Activated T-cell treated with anti-CD3 and anti-CD28 coated beads, Interleukin-2, amount 50 U/mL, for 72 hours (primary cell): ENCODE results near the gene NOB1. TPM values are rescaled to one million over a fixed set of nuclear protein-coding genes. Genes with fewer than 3 reads are reported as not detected.

Experiments used
- ATAC-seq, 2 donors: fragments of 150-1000 bp; cut with Tn5 transposase; replicated peaks in 1 of 2; 2 replicates each; pipeline ENCODE4 v1.10.0; 2021; ENCODE audit warnings: moderate library complexity in 2 of 2, mild to moderate bottlenecking in 1 of 2
- DNase-seq, 2 donors: peaks; one replicate each; pipeline ENCODE4 v3.0.0; 2021 to 2022; ENCODE audit warnings: mixed read lengths in 1 of 2
- H3K27ac Mint-ChIP-seq: one replicate; pipeline ENCODE4 v1.8.0; 2022; ENCODE audit warnings: mild to moderate bottlenecking, moderate library complexity, mixed read lengths
- H3K27me3 Mint-ChIP-seq: one replicate; pipeline ENCODE4 v1.8.0; 2022; ENCODE audit warnings: low read depth, mixed read lengths
- H3K36me3 Mint-ChIP-seq, 2 donors: one replicate each; pipeline ENCODE4 v1.8.0; 2022; ENCODE audit warnings: mixed read lengths in 2 of 2, mild to moderate bottlenecking in 1 of 2; ENCODE audit not compliant: insufficient read depth in 2 of 2
- H3K4me1 Mint-ChIP-seq: one replicate; pipeline ENCODE4 v1.8.0; 2022; ENCODE audit warnings: low read depth, mixed read lengths
- H3K4me3 Mint-ChIP-seq, 2 donors: one replicate each; pipeline ENCODE4 v1.8.0; 2022; ENCODE audit warnings: mild to moderate bottlenecking in 2 of 2, mixed read lengths in 2 of 2, moderate library complexity in 2 of 2
- H3K9me3 Mint-ChIP-seq, 2 donors: one replicate each; pipeline ENCODE4 v1.8.0; 2022; ENCODE audit warnings: mixed read lengths in 2 of 2
- total RNA-seq, 2 donors: library from RNA; stranded (reverse); gene quantifications; one replicate each; pipeline ENCODE4 v1.2.3, GENCODE V29; 2022

The NOB1 gene
- total RNA-seq, 2 donors from 2014 or later: 135 to 152 TPM

DNA sequence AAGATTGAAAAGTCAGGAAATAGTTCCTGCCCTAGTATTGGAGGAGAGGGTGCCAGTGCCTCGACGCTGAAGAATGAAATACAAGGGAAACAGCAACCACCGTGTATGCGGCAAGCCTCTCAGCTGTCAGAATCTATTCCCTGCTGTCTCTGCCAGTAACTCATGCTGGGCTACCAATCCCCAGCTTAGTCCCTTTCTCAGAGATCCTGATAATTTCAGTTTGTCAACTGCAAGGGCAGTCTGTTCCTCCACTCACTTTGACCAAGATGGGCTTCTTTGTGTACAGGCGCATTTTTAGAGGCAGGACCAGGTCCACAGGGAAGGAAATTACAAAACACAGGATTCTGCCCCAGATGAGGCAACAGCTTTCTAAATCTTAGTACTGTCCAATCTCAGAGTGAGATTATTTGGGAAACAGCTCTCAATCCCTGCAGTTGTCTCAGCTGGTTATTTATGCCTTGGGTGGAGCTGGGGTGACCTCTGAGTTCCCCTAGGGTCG is 29.7 kb downstream of the NOB1 start:
- no peaks in the 10 kb centered on the region for H3K36me3 Mint-ChIP-seq
- ATAC-seq: no peak
- peak overlapping the region; percentile 42 to 94 for H3K4me3 Mint-ChIP-seq
- DNase-seq: no peak
- no peaks in the 10 kb centered on the region for H3K27me3 Mint-ChIP-seq
- no peak overlapping the region for H3K27ac Mint-ChIP-seq
- H3K9me3 Mint-ChIP-seq: no peaks in the 10 kb centered on the region
- H3K4me1 Mint-ChIP-seq: peaks cover 50% of the 10 kb centered on the region

DNA sequence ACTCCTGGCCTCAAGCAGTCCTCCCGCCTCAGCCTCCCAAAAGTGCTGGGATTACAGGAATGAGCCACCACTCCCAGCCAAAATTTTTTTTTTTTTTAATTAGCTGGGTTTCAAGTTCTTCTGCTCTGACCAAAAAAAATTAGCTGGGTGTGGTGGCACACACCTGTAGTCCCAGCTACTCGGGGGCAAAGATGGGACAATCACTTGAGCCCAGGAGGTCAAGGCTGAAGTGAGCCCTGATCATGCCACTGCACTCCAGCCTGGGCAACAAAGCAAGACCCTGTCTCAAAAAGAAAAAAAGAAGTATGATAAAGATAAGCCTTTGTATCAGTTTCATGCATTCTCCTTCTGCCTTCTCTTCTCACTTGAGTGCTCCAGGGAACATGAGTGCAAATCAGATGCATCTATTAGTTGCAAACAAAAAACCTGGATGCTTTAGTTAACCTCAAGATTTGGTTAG is 30.3 kb downstream of the NOB1 start:
- no peak overlapping the region for H3K27ac Mint-ChIP-seq
- H3K4me3 Mint-ChIP-seq: no peak overlapping the region
- DNase-seq (no peak), ATAC-seq (no peak)
- no peaks in the 10 kb centered on the region for H3K36me3 Mint-ChIP-seq
- H3K27me3 Mint-ChIP-seq: no peaks in the 10 kb centered on the region
- peaks cover 50% of the 10 kb centered on the region for H3K4me1 Mint-ChIP-seq
- H3K9me3 Mint-ChIP-seq: no peaks in the 10 kb centered on the region

DNA sequence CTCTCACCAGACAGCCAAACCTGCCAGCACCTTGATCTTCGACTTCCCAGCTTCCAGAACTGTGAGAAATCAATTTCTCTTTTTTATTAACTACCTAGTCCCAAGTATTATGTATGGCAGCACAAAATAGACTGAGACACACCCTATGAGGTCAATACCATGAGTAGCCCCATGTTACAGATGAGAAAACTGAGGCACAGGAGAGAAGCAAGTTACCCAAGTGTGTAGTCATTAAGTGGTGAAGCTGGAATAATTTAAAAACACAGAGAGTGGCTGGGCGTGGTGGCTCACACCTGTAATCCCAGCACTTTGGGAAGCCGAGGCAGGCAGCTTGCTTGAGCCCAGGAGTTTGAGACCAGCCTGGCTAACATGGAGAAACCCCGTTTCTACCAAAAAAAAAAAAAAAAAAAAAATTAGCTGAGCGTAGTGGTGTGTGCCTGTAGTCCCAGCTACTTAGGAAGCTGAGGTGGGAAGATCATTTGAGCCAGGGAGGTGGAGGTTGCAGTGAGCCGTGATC is 33.2 kb downstream of the NOB1 start:
- Mint-ChIP-seq H3K4me3 (no peak overlapping the region), H3K4me1 (peaks cover 29% of the 10 kb centered on the region), H3K9me3 (no peaks in the 10 kb centered on the region), H3K36me3 (no peaks in the 10 kb centered on the region), H3K27me3 (no peaks in the 10 kb centered on the region), H3K27ac (no peak overlapping the region)
- DNase-seq: no peak
- no peak for ATAC-seq

DNA sequence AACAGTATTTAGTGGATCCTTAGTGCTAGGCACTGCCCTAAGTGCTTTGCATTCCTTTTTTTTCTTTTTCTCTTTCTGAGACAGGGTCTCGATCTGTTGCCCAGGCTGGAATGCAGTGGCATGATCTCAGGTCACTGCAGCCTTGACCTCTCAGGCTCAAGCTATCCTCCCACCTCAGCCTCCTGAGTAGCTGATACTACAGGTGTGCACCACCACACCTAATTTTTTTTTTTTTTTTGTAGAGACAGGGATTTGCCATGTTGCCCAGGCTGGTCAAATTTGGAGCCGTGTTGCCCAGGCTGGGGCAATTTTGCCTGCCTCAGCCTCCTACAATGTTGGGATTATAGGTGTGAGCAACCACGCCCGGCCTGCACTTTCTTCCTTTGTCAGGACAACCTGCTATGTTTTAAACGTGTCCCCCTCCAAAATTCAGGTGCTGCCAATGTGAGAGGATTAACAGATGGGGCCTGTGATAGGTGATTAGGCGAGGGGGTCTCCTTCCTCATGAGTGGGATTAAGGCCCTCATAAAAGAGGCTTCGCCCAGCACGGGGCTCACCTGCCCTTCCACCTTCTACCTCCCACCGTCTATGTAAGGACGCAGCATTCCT is 33.8 kb downstream of the NOB1 start:
- Mint-ChIP-seq H3K36me3 (no peaks in the 10 kb centered on the region), H3K27me3 (no peaks in the 10 kb centered on the region), H3K4me3 (no peak overlapping the region), H3K27ac (no peak overlapping the region), H3K4me1 (peaks cover 23% of the 10 kb centered on the region), H3K9me3 (no peaks in the 10 kb centered on the region)
- DNase-seq (no peak), ATAC-seq (no peak)

DNA sequence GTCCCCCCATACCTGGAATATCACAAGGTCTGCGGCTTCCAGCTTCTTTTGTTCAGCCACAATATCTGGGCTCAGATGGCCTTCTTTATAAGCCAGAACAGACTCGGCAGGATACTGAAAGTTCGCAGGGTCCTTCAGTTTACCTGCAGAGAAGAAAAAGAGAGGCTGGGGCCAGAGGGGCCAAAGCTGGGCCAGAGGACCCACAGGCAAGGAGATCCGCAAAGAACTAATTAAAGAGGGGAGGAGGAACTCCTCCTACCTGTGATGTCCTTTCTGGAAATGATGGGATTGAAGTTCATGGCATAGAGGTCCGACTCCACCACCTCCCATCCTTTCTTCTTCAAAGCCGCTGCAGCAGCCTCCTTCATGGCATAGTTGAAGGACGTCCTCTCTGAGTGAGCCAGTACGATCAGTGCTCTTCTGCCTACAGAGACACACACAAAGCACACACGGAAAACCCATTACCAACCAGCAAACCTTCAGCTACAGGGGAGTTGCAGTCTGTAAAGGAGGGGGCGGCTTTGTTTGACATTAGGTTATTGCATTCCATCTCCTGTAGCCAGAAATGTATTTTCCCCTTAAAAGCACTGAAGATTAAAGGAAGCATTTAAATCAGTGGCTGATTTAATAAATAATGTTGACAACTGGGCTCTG is 36.5 kb downstream of the NOB1 start:
- Mint-ChIP-seq H3K36me3 (no peaks in the 10 kb centered on the region), H3K4me3 (no peak overlapping the region), H3K27me3 (no peaks in the 10 kb centered on the region), H3K4me1 (peaks cover 5% of the 10 kb centered on the region), H3K27ac (peak overlapping the region; percentile 30), H3K9me3 (no peaks in the 10 kb centered on the region)
- no peak for DNase-seq
- ATAC-seq: peak in 1 of 2 donors; percentile 10

DNA sequence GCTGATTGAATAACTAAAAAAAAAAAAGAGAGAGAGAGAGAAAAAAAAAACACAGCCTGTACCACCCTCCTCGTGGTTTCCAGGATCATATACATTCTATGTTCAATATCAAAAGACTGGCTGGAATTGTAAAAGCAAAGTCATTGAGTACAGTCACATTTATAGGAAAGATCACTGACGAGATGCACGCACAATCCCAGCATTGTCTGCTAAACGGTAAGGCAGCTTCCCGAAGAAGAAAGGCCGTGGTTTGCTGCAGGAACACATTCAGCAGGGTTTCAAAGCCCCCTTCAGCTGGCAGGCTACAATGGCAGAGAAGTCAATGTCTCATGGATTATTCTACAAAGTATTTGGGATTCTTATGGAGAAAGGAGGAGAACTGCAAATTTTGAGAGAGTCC is 37.7 kb downstream of the NOB1 start:
- Mint-ChIP-seq H3K9me3 (no peaks in the 10 kb centered on the region), H3K4me1 (peaks cover under 1% of the 10 kb centered on the region), H3K36me3 (no peaks in the 10 kb centered on the region), H3K27ac (no peak overlapping the region), H3K4me3 (no peak overlapping the region), H3K27me3 (no peaks in the 10 kb centered on the region)
- DNase-seq (no peak), ATAC-seq (no peak)

DNA sequence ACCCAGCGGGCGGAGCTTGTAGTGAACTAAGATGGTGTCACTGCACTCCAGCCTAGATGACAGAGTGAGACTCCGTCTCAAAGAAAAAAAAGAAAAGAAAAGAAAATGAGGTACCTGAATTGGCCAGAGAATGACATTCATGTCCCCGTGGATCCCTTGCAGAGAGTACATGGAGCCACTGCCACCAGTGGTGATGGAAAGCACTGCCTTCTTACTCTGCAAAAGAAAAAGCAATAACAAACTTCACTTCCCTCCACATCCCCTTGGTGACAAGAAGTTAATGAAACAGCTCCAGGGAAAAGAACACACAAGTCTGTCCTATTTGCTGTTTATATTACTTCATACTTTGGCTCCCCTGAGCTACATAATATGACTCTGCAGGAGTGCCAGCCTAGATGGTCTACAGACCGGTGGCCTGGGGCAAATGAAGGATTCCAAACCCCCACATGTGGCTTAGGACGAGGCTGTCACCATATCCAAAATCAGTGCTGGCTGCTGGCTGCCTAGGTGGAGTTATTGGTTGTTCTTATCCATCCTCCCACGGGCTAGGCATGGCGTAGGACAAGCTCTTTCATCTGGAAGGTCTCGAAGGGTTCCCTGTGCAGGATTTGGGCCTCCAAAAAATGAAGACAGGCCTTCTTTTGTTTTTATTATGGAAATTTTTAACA is 41.7 kb downstream of the NOB1 start:
- Mint-ChIP-seq H3K9me3 (no peaks in the 10 kb centered on the region), H3K4me3 (no peak overlapping the region), H3K27ac (no peak overlapping the region), H3K36me3 (peaks cover 0 to 3% of the 10 kb centered on the region in 2 donors), H3K27me3 (no peaks in the 10 kb centered on the region), H3K4me1 (peaks cover 19% of the 10 kb centered on the region)
- ATAC-seq: no peak
- no peak for DNase-seq

DNA sequence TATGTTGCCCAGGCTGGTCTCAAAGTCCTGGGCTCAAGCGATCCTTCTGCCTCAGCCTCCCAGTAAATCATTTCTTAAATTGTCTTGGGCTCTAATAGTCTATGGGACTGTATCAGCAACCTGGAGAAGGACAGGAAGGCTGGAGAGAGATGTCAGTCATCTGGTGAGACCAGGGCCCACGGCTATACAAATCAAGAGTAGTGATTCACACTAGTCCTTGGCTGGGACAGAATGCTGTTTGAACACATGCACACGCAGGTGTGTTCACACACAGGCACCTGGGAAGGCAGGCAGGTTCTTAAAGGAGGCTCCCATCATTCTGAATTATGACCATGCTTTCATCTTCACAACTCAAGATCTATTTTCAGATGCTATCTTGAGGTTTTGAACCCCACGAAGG is 42.4 kb downstream of the NOB1 start:
- no peaks in the 10 kb centered on the region for H3K27me3 Mint-ChIP-seq

DNA sequence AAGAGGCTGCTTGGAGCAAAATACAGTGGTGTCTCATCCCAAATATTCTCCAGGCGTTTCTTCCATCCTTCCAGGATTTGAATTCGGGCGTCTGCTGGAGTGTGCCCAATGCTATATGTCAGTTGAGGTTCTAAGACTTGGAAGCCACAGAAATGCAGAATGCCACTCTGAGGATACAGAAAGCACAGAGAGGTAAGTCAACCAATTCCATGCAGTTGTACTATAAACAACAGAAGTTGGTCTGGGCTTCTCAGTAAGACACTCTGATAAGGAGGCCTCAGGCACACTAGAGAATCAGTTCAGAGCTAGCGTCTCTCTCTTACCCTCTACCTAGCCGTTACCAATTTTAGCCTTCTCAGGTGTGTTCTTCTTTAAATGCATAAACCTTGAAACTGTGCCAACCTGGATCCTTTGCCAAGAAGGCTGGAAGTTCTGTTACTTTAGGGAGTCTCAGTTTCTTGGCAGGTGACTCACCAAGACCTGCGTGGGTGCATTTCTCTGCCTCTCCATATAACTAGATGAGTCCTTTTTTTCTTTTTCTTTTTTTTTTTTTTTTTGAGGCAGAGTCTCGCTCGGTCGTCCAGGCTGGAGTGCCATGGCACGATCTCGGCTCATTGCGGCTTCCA is 43.5 kb downstream of the NOB1 start:
- Mint-ChIP-seq H3K4me1 (peaks cover 19% of the 10 kb centered on the region), H3K36me3 (peaks cover 0 to 3% of the 10 kb centered on the region in 2 donors), H3K4me3 (no peak overlapping the region), H3K27me3 (no peaks in the 10 kb centered on the region), H3K9me3 (no peaks in the 10 kb centered on the region), H3K27ac (no peak overlapping the region)
- DNase-seq (peak in 1 of 2 donors; percentile 19), ATAC-seq (peak; percentile 26 to 35)

More for the DNA sequence above, 42.4 kb downstream of the NOB1 start:
- ATAC-seq (peak; percentile 28 to 46), DNase-seq (no peak)
- peaks cover 0 to 3% of the 10 kb centered on the region in 2 donors for H3K36me3 Mint-ChIP-seq
- H3K4me1 Mint-ChIP-seq: peaks cover 19% of the 10 kb centered on the region
- peak overlapping the region; percentile 24 for H3K27ac Mint-ChIP-seq
- H3K9me3 Mint-ChIP-seq: no peaks in the 10 kb centered on the region
- H3K4me3 Mint-ChIP-seq: no peak overlapping the region

DNA sequence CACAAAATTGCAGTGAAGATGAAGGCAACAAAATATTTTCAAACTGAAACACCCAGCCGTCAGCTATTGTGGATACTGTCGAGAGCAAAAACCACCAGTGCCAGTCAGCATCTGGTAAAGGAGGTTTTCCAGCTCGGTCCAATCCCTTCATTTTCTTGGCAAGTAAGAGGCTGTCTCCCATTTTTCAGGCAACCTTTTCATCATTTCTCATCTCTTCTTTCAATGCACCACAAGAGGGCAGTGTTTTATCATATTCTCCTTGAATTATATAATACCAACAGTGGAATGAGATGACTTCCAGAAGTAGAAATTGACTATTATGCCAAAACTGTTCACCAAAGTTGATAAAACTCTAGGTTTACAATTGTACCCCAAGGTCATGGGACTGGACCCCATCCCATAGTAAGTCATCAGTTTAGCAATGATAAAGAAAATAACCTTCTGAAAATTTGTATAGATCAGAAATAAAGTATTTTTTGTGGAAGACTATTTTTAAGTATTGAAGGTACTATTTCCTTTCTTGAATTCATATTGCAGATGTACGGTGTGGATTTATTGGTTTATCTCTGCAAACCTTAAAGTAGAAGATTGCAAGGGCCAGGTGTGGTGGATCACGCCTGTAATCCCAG is 45.2 kb downstream of the NOB1 start:
- H3K9me3 Mint-ChIP-seq: no peaks in the 10 kb centered on the region
- peak overlapping the region; percentile 0 for H3K27ac Mint-ChIP-seq
- H3K4me1 Mint-ChIP-seq: peaks cover 19% of the 10 kb centered on the region
- H3K36me3 Mint-ChIP-seq: peaks cover 0 to 3% of the 10 kb centered on the region in 2 donors
- ATAC-seq (no peak), DNase-seq (no peak)
- H3K4me3 Mint-ChIP-seq: no peak overlapping the region
- H3K27me3 Mint-ChIP-seq: no peaks in the 10 kb centered on the region

DNA sequence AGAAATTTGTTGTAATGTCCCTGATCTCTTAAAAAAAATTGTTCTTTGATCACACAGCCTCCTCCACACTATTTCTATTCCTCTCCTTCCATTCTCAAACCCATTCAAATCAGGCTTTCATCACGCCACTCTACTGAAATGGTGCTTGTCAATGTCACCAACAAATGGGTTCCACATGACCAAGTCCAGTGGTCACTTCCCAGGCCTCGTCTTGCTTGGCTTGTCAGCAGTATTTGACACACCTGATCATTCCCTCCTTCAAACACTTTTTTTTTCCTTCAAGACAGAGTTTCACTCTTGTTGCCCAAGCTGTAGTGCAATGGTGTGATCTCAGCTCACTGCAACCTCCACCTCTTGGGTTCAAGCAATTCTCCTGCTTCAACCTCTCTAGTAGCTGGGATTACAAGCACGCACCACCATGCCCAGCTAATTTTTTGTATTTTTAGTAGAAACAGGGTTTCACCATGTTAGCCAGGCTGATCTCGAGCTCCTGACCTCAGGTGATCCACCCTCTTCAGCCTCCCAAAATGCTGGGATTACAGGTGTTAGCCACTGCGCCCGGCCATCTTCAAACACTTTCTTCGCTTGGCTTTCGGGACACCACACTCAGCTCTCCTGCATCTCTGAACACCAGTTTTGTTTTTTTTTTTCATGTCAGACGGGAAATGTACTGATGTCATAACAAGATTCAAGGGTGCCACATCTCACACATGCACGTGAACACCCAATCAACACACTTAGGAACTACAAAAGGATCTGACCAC is 46.6 kb downstream of the NOB1 start:
- Mint-ChIP-seq H3K27me3 (no peaks in the 10 kb centered on the region), H3K27ac (peak overlapping the region; percentile 6), H3K9me3 (no peaks in the 10 kb centered on the region), H3K36me3 (peaks cover 0 to 4% of the 10 kb centered on the region in 2 donors), H3K4me3 (no peak overlapping the region), H3K4me1 (peaks cover 19% of the 10 kb centered on the region)
- ATAC-seq (no peak), DNase-seq (no peak)

DNA sequence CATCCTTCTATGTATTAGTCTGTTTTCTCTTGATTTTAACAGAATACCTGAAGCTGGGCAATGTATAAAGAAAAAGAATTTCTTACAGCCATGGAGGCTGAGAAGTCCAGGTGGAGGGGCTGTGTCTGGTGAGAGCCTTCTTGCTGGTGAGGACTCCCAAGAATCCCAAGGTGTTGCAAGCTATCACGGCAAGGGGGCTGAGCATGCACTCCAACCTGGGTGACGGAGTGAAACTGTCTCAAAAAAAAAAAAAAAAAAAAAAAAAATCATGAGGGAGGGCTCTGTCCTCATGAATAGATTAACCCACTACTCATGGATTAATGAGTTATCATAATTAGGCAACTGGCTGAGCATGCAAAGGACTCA is 47.8 kb downstream of the NOB1 start:
- Mint-ChIP-seq H3K4me1 (peaks cover 17% of the 10 kb centered on the region), H3K4me3 (no peak overlapping the region), H3K27me3 (no peaks in the 10 kb centered on the region), H3K9me3 (no peaks in the 10 kb centered on the region), H3K27ac (peak overlapping the region; percentile 54), H3K36me3 (peaks cover 0 to 4% of the 10 kb centered on the region in 2 donors)
- DNase-seq: no peak
- no peak for ATAC-seq
